ENCODE measurements around the gene UCP3.
A peak's percentile ranks its signal among the peaks of the same experiment; 100 is the strongest.
"Not testable (repeated sequence)": the region's sequence is repeated elsewhere in the genome, so short reads cannot be mapped to it uniquely, and the experiment has no call there.

UCP3 gene

DNA sequence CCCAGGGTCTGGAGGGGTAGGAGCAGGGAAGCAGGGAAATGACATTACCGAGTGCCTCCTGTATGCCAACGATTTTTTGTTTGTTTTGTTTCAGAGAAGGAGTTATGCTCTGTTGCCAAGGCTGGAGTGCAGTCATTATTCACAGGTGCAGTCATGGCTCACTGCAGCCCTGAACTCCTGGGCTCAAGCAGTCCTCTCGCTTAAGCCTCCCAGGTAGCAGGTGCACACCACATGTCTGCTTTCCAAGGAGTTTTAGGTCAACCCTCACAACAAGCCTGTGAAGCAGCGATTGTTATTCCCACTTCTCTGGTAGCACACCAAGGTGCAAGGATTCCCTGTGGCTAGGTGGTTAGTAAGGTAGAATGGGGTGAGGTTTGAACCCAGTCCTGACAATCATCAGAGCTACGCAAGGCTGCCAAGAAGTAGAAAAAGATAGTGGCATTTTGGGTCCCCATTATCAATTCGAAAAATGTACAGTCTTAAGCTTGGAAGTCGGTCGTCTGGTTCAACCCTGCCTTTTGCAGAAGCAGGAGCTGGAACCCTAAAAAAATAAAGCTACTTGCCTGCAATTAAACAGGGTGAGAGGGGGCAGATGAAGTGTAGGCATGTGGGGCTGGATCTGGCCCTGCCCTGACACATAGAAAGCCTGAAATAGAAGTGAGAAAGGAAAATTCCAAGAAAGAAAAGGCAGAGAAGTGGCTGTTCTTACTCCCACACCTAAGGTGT lies 9.1 kb downstream of the UCP3 start:
- DNase-seq = no peak

DNA sequence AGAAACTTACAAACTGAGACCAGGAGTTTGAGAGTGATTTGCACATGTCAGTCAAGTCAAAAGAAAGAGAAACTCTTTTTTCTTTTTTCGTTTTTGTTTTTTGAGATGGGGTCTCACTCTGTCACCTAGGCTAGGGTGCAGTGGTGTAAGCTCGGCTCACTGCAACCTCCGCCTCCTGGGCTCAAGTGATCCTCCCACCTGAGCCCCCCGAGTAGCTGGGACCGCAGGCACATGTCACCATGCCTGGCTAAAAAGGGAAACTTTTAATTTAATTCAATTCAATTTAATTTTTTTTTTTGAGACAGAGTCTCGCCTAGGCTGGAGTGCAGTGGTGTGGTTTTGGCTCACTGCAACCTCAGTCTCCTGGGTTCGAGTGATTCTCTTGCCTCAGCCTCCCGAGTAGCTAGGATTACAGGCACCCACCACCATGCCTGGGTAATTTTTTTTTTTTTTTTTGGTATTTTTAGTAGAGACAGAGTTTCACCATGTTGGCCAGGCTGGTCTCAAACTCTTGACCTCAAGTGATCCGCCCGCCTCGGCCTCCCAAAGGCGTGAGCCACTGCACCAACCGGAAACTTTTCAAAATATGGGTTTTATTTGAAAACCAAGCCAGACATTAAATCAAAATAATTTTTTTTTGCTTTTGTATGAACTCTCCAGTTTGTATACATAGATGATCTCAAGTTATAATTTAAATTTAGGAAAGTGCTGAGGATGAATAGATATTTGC lies 9.9 kb downstream of the UCP3 start:
- no peak for DNase-seq

- DNase-seq = no peak
These were observed 11.6 kb downstream of the UCP3 start for GRCh38 chr11:73997120-73997770.

DNA sequence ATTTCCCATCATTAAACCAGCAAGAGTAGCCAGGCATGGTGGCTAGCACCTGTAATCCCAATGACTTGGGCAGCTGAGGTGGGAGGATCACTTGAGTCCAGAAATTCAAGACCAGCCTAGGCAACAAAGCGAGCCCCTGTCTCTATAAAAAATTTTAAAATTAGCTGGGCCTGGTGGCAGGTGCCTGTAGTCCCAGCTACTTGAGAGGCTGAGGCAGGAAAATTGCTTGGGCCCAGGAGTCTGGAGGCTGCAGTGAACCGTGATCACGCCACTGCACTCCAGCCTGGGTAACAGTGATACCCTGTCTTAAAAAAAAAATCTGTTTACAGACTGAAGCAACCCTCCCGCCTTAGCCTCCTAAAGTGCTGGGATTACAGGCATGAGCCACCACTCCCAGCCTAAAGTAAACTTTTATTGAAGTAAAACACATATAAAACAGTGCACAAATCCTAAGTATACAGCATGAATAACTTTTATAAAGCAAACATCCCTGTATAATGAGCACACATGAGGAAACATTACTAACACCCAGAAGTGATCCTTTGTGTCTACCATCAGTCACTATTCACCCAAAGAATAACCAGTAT lies 12.6 kb downstream of the UCP3 start:
- no peak for DNase-seq

- DNase-seq = no peak
These were observed 13.2 kb downstream of the UCP3 start for GRCh38 chr11:73995731-73996130.

- no peak for DNase-seq
These were observed 13.6 kb downstream of the UCP3 start for GRCh38 chr11:73995247-73995646.

GRCh38 chr11:73991471-73992006 lies 17.3 kb downstream of the UCP3 start:
- DNase-seq = no peak

DNA sequence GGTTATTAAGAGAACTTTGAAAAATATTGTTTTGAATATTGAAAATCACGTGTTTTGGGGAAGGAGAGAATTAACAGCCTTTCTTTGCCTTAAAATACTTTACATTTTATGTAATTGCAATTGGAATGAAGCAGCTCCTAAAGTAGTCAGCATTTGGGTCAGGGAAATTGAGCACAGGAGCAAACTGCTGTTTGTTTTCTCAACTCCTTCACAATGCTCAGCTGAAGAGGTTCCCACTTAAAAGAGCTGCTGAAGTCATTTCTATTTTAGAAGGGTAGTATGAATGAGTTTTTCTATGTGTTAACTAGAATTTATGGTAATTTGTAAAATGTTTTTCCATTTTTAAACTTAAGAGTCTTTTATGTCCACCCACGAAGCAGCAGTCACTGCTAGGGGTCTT lies 18.2 kb downstream of the UCP3 start:
- DNase-seq = no peak

DNA sequence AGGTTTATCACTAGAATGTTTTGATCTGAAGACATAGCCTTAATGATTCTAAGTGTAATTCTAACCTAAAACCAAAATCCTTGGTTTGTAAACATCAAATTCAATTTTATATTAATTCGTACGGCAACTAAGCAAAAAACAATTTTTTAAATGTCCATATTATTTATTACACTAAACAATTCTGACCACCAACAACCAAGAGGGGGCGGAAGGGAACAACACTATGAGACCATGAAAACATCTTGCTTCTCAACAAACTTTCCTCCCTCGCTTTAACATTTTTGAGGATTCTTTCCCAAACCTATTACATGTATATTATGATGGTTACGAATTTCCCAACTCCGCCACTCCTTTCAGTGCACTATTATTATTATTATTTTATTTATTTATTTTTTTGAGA lies 19.7 kb downstream of the UCP3 start:
- no peak for DNase-seq

DNA sequence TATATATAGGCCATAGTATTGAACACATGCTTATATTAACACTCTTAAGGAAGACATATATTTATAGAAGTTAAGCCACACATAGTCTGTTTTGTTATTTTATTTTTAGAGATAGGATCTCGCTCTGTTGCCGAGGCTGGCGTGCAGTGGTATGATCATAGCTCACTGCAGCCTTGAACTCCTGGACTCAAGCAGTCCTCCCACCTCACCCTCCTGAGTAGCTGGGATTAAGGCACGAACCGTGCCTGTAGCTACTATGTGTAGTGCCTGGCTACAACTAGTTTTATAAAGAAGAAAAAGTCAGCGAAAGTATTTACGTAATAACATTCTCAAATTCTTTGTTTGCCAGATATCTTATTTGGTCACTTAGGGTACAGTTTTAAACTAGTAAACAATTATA lies 20.7 kb downstream of the UCP3 start:
- no peak for DNase-seq

GRCh38 chr11:73985661-73986060 lies 23.2 kb downstream of the UCP3 start:
- DNase-seq = not testable (repeated sequence)

GRCh38 chr11:73983741-73984538 lies 24.9 kb downstream of the UCP3 start:
- no peak for DNase-seq

DNA sequence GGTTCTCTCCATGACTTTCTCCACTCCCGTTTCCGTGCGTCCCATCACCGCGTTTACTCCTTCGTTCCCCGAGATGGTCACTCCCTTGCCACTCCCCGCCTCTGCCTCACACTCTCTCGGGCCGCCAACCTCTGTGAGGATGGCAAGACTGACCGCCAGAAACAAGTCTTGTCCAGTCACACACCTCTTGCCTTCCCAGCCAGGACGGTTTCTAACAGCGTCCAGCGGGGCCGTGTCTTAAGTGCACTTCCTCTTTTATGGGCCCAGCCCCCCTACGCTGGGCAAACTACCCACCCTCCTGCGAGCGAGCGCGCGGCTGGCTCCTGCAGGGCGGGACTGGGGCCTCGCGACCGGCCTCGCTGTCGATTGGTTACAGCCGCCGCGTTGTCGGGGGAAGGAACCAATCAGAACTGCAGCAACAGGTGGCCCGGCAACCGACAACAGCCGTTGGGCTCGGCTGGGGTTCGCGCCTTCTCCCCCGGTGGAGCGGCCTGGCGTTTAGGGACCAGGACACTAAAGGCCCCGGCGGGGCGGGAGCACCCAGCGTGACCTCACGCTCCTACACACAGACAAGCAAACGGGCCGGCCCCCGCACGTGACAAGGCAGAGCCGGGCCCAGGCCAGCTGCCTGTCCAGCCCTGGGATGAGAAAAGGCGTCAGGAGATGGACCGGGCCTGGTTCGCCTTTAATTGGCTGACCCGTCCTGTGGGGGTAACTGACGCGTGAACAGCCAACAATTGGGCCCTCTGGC lies 25.7 kb downstream of the UCP3 start:
- DNase-seq = peak; percentile 89

GRCh38 chr11:73982595-73982989 lies 26.3 kb downstream of the UCP3 start, which contains the start of gene UCP2:
TSS of gene UCP2 (minus strand) at chr11:73982843. CDS start at chr11:73978378, 4,465 bp downstream.
- DNase-seq = peak; percentile 79

DNA sequence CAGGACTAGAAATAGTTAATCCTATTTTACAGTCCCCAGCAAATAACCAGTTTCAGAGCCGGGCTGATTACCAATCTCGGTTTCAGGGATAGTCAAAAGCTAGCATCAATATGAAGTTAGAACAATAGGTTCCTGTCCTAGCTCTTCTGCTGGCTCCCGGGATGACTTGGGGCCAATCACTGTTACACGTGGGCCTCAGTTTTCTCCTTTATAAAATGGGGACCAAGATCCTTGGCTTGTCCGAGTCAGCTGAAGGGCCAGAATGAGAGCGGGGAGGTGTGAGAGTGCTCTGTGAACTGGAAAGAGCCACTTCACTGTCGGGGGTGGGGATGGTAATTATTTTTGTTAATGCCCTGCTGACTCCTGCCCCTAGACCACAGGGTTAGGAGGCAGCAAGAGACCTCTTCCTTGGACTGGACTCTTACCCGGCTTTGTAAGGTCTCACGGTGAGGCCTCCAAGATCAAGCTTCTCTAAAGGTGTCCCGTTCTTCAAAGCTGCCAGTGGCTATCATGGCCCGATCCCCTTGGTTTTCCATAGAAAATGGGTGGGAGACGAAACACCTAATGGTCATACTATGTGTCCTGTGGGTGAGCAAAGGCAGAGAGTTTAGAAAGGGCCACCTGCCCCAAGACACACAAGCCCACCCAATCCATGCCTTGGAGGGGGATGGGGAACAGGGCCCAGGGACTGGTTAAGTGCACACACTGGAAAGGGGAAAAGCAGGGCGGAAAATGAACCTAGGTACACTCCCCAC lies 27.7 kb downstream of the UCP3 start:
- no peak for DNase-seq

- DNase-seq = peak; percentile 70
These were observed 28.6 kb downstream of the UCP3 start for GRCh38 chr11:73980001-73980961.

DNA sequence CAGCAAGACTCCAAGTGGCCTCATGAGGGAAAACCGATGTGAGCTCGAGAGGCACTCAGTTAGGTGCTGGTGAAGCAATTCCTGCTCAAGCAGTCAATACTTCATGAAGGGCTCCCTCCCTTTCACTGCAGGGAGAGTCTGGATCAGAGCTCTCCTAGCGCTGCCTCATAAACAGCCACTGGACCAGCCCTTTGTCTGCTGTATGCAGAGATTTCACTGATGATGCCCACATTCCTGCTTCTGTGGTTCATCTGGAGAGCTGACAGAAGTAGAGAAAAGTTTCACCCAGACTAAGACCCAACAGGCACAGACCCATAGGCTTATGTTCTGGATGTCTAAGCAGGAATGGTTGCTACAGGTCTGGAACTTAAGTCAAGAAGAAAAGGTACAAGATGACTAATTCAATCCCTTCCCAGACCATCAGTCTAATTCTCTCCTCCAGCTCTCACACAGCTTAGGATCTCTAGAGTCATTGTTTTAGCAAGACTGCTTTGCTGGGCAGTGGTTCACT lies 30.3 kb downstream of the UCP3 start:
- DNase-seq = no peak

DNA sequence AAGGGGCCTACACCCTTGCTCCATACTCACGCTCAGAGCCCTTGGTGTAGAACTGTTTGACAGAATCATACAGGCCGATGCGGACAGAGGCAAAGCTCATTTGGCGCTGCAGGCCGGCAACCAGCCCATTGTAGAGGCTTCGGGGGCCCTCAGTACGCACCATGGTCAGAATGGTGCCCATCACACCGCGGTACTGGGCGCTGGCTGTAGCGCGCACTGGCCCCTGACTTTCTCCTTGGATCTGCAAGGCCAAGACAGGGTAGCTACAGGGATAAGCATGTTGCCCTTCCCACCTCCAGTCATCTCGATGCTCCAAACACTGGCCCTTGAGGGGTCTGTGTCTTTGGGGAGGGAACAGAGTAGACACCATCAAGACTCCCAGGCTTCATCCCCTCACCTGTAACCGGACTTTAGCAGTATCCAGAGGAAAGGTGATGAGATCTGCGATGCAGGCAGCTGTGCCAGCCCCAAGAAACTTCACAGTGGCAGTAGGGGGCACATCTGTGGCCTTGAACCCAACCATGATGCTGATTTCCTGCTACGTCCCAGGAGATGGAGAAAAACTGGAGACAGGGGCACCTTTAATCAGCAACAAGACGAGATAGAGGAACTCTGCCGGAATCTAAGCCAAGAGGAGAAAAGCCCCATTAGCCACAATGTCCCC lies 30.9 kb downstream of the UCP3 start:
- no peak for DNase-seq
